Mesodermal cell (in vitro differentiated cells): ENCODE data around the gene CRACDL.

Source experiments
- H3K27ac ChIP-seq: 2 replicates; pipeline ENCODE4 v1.7.0; 2013; ENCODE audit warnings: mild to moderate bottlenecking, low read depth, low read length, moderate library complexity; ENCODE audit not compliant: severe bottlenecking
- H3K36me3 ChIP-seq: 2 replicates; pipeline ENCODE4 v1.7.1; 2013; ENCODE audit warnings: mild to moderate bottlenecking, low read length, moderate library complexity; ENCODE audit not compliant: control insufficient read depth, insufficient read depth
- H3K4me1 ChIP-seq: one replicate; pipeline ENCODE4 v1.7.1; 2013; ENCODE audit warnings: mild to moderate bottlenecking, low read length; ENCODE audit not compliant: insufficient read depth, control insufficient read depth, poor library complexity, severe bottlenecking
- H3K4me3 ChIP-seq: 2 replicates; pipeline ENCODE4 v1.7.0; 2013; ENCODE audit warnings: low read length, control low read depth, mild to moderate bottlenecking; ENCODE audit not compliant: insufficient read depth, poor library complexity, severe bottlenecking; ENCODE audit errors: extremely low read depth
- H3K9me3 ChIP-seq: 2 replicates; pipeline ENCODE4 v1.7.1; 2013; ENCODE audit warnings: mild to moderate bottlenecking, low read length, moderate library complexity; ENCODE audit not compliant: control insufficient read depth
- WGBS, 2 experiments: methylation state at CpG; one replicate each; pipeline ENCODE4 v1.1.5; 2013; ENCODE audit warnings: missing lambda C conversion rate in 2 of 2; ENCODE audit not compliant: insufficient coverage in 2 of 2; 5-methylcytosine and 5-hydroxymethylcytosine counted together

CRACDL gene

GRCh38 chr2:98924910-98925309 is 11.1 kb downstream of the CRACDL start:
- H3K36me3 ChIP-seq, result no peaks in the 10 kb centered on the region
- no peak overlapping the region for H3K27ac ChIP-seq
- 100% methylated on average over 1 of the region's 4 CpGs; no CpG with 5 or more reads in 1 of the 2 experiments for WGBS, 2 experiments
- no peaks in the 10 kb centered on the region for H3K4me1 ChIP-seq
- H3K4me3 ChIP-seq, result no peak overlapping the region
- H3K9me3 ChIP-seq, result no peaks in the 10 kb centered on the region

GRCh38 chr2:98924038-98924830 is 11.8 kb downstream of the CRACDL start:
- Histone ChIP-seq H3K27ac (no peak overlapping the region), H3K9me3 (no peaks in the 10 kb centered on the region), H3K4me3 (no peak overlapping the region), H3K36me3 (no peaks in the 10 kb centered on the region), H3K4me1 (no peaks in the 10 kb centered on the region)
- 67 to 89% methylated on average over 3 to 4 of the region's 4 CpGs for WGBS, 2 experiments

GRCh38 chr2:98923244-98923940 is 12.6 kb downstream of the CRACDL start:
- no peak overlapping the region for H3K27ac ChIP-seq
- H3K4me1 ChIP-seq, result no peaks in the 10 kb centered on the region
- H3K36me3 ChIP-seq, result no peaks in the 10 kb centered on the region
- no peaks in the 10 kb centered on the region for H3K9me3 ChIP-seq
- 100% methylated on average over 1 of the region's 1 CpG; no CpG with 5 or more reads in 1 of the 2 experiments for WGBS, 2 experiments
- H3K4me3 ChIP-seq, result no peak overlapping the region

GRCh38 chr2:98921062-98921461 is 15.0 kb downstream of the CRACDL start:
- Histone ChIP-seq H3K4me3 (no peak overlapping the region), H3K9me3 (no peaks in the 10 kb centered on the region)
- WGBS, 2 experiments, result 77 to 92% methylated on average over 8 to 9 of the region's 9 CpGs

GRCh38 chr2:98917031-98917471 is 19.0 kb downstream of the CRACDL start:
- Histone ChIP-seq H3K4me1 (peaks cover 6% of the 10 kb centered on the region), H3K4me3 (no peak overlapping the region), H3K36me3 (no peaks in the 10 kb centered on the region), H3K27ac (no peak overlapping the region), H3K9me3 (no peaks in the 10 kb centered on the region)
- 78 to 86% methylated on average over 2 of the region's 4 CpGs for WGBS, 2 experiments

More at GRCh38 chr2:98921062-98921461, 15.0 kb downstream of the CRACDL start:
- Histone ChIP-seq H3K27ac (no peak overlapping the region), H3K36me3 (no peaks in the 10 kb centered on the region), H3K4me1 (peaks cover 6% of the 10 kb centered on the region)

GRCh38 chr2:98915751-98916358 is 20.2 kb downstream of the CRACDL start:
- Histone ChIP-seq H3K27ac (no peak overlapping the region), H3K36me3 (no peaks in the 10 kb centered on the region), H3K4me1 (peaks cover 6% of the 10 kb centered on the region), H3K4me3 (no peak overlapping the region), H3K9me3 (no peaks in the 10 kb centered on the region)
- 92 to 94% methylated on average over 6 to 8 of the region's 9 CpGs for WGBS, 2 experiments

- 85 to 91% methylated on average over 6 to 8 of the region's 10 CpGs for WGBS, 2 experiments
- Histone ChIP-seq H3K36me3 (no peaks in the 10 kb centered on the region), H3K9me3 (no peaks in the 10 kb centered on the region), H3K4me1 (peaks cover 7% of the 10 kb centered on the region), H3K27ac (no peak overlapping the region), H3K4me3 (no peak overlapping the region)
These were observed 21.1 kb downstream of the CRACDL start for GRCh38 chr2:98914713-98915580.

GRCh38 chr2:98913916-98914712 is 21.9 kb downstream of the CRACDL start:
- Histone ChIP-seq H3K4me1 (peaks cover 15% of the 10 kb centered on the region), H3K4me3 (no peak overlapping the region), H3K9me3 (no peaks in the 10 kb centered on the region), H3K27ac (no peak overlapping the region), H3K36me3 (no peaks in the 10 kb centered on the region)
- 90 to 91% methylated on average over 5 to 9 of the region's 12 CpGs for WGBS, 2 experiments

- peaks cover 24% of the 10 kb centered on the region for H3K4me1 ChIP-seq
- no peaks in the 10 kb centered on the region for H3K9me3 ChIP-seq
- no peaks in the 10 kb centered on the region for H3K36me3 ChIP-seq
- H3K27ac ChIP-seq, result no peak overlapping the region
- WGBS, 2 experiments, result 91 to 93% methylated on average over 8 to 10 of the region's 11 CpGs
- no peak overlapping the region for H3K4me3 ChIP-seq
These were observed 22.8 kb downstream of the CRACDL start for GRCh38 chr2:98912957-98913915.
